AG20443 (cell line): ENCODE data around the gene PARP4.
"Not testable (repeated sequence)": the region's sequence is repeated elsewhere in the genome, so short reads cannot be mapped to it uniquely, and the experiment has no call there.

Source experiments
- DNase-seq: peaks from one replicate; pipeline ENCODE4 v3.0.0; 2012; ENCODE audit warnings: low spot score, mixed read lengths

PARP4 gene

GRCh38 chr13:24450530-24450929 lies 62.0 kb downstream of the PARP4 start:
- DNase-seq = peak; percentile 32

- DNase-seq = not testable (repeated sequence)
Measured at GRCh38 chr13:24444851-24445250, 67.7 kb downstream of the PARP4 start.

GRCh38 chr13:24443366-24443765 lies 69.2 kb downstream of the PARP4 start:
- no peak for DNase-seq

GRCh38 chr13:24426045-24426444 lies 86.5 kb downstream of the PARP4 start:
- DNase-seq = not testable (repeated sequence)

- not testable (repeated sequence) for DNase-seq
Measured at GRCh38 chr13:24419668-24420067, 92.9 kb downstream of the PARP4 start.

- DNase-seq = no peak
Measured at GRCh38 chr13:24407844-24408243, 104.7 kb downstream of the PARP4 start.

GRCh38 chr13:24406524-24406923 lies 106.1 kb downstream of the PARP4 start:
- no peak for DNase-seq

GRCh38 chr13:24396821-24397220 lies 115.8 kb downstream of the PARP4 start:
- DNase-seq = no peak

- no peak for DNase-seq
Measured at GRCh38 chr13:24392972-24393371, 119.6 kb downstream of the PARP4 start.

GRCh38 chr13:24391771-24392683 lies 120.6 kb downstream of the PARP4 start:
- DNase-seq = not testable (repeated sequence)

- DNase-seq = not testable (repeated sequence)
Measured at GRCh38 chr13:24390795-24391194, 121.8 kb downstream of the PARP4 start.

- DNase-seq = no peak
Measured at GRCh38 chr13:24389506-24389905, 123.1 kb downstream of the PARP4 start.

GRCh38 chr13:24388743-24389142 lies 123.8 kb downstream of the PARP4 start:
- not testable (repeated sequence) for DNase-seq

GRCh38 chr13:24386816-24387708 lies 125.5 kb downstream of the PARP4 start:
- DNase-seq = no peak

- DNase-seq = no peak
Measured at GRCh38 chr13:24385902-24386301, 126.7 kb downstream of the PARP4 start.

GRCh38 chr13:24384946-24385345 lies 127.6 kb downstream of the PARP4 start:
- not testable (repeated sequence) for DNase-seq

GRCh38 chr13:24384091-24384490 lies 128.5 kb downstream of the PARP4 start:
- not testable (repeated sequence) for DNase-seq

- DNase-seq = peak; percentile 59
Measured at GRCh38 chr13:24381541-24382265, 130.9 kb downstream of the PARP4 start.

GRCh38 chr13:24380881-24381280 lies 131.7 kb downstream of the PARP4 start:
- not testable (repeated sequence) for DNase-seq

- not testable (repeated sequence) for DNase-seq
Measured at GRCh38 chr13:24380227-24380626, 132.4 kb downstream of the PARP4 start.

- not testable (repeated sequence) for DNase-seq
Measured at GRCh38 chr13:24371273-24371672, 141.3 kb downstream of the PARP4 start.
